ENCODE results near the gene RNF217.

DNA sequence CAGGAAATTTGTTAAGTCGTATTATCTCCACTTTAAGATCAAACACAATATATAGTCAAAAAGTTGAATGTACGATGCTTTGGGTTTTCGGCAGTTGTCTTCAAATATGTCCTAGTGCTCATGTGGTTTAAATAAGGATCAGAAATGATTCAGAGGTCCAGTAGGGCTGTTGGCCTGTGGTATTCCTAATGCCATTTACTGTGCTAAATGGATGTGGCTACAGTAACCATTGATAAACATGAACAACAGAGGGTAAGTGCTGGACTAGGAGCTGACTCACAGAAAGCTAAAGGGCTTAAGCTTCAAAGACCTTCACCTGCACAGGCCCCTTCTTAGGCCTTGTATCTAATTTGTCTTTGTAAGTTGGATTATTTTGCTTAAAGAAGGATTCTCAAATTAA is 110.8 kb downstream of the RNF217 start:
- TF ChIP-seq PATZ1 (CRISPR knock-in tag; IDR thresholded peaks at IDR 0.05; ENCODE audit: borderline replicate concordance) (no peak), ESRRG (CRISPR knock-in tag; IDR thresholded peaks at IDR 0.05) (no peak), ARNTL (CRISPR knock-in tag; IDR thresholded peaks at IDR 0.05; ENCODE audit: borderline replicate concordance, low read depth) (no peak), ISL1 (CRISPR knock-in tag; IDR thresholded peaks at IDR 0.05) (no peak), OSR1 (CRISPR knock-in tag; IDR thresholded peaks at IDR 0.05) (no peak), RARB (CRISPR knock-in tag; IDR thresholded peaks at IDR 0.05) (no peak)

Data from SK-N-SH treated with all-trans-retinoic acid at 6 μM for 48 hours (cell line).